ENCODE data around the gene CAMKK2.
"Not testable (repeated sequence)": the region's sequence is repeated elsewhere in the genome, so short reads cannot be mapped to it uniquely, and the experiment has no call there.

The CAMKK2 gene

GRCh38 chr12:121214855-121215745 lies 81.4 kb downstream of the CAMKK2 start:
- intact Hi-C loops (cut with DNase I) = loop anchor here (5.0 kb wide), 1 partner anchor 83 kb away; the partner anchor contains the start of gene P2RX7
- DNase-seq = no peak

GRCh38 chr12:121214166-121214777 lies 82.2 kb downstream of the CAMKK2 start:
- intact Hi-C loops (cut with DNase I) = loop anchor here (5.0 kb wide), 1 partner anchor 82 kb away; the partner anchor contains the start of gene P2RX7
- DNase-seq = no peak

- DNase-seq = no peak
- intact Hi-C loops (cut with DNase I) = loop anchor here (5.0 kb wide), 1 partner anchor 81 kb away; the partner anchor contains the start of gene P2RX7
Measured at GRCh38 chr12:121212875-121213274, 83.6 kb downstream of the CAMKK2 start.

GRCh38 chr12:121209624-121210572 lies 86.6 kb downstream of the CAMKK2 start, which contains the start of gene P2RX4:
Gene P2RX4 (plus strand): TSS chr12:121210129. CDS start chr12:121210165, 36 bp downstream.
- DNase-seq = peak; percentile 75 to 95 (median 87)
- intact Hi-C loops (cut with DNase I) = loop anchor here (5.0 kb wide), 1 partner anchor 78 kb away; the partner anchor contains the start of gene P2RX7

- DNase-seq = no peak
- intact Hi-C loops (cut with DNase I) = no loop called here
Measured at GRCh38 chr12:121209221-121209620, 87.3 kb downstream of the CAMKK2 start.

GRCh38 chr12:121208571-121208970 lies 87.9 kb downstream of the CAMKK2 start:
- intact Hi-C loops (cut with DNase I) = not testable (repeated sequence)

GRCh38 chr12:121205491-121205890 lies 91.0 kb downstream of the CAMKK2 start:
- no peak for DNase-seq
- intact Hi-C loops (cut with DNase I) = no loop called here

More at GRCh38 chr12:121208571-121208970, 87.9 kb downstream of the CAMKK2 start:
- not testable (repeated sequence) for DNase-seq

- DNase-seq = no peak
- intact Hi-C loops (cut with DNase I) = no loop called here
Measured at GRCh38 chr12:121203482-121203881, 93.0 kb downstream of the CAMKK2 start.

- intact Hi-C loops (cut with DNase I) = no loop called here
- no peak for DNase-seq
Measured at GRCh38 chr12:121202407-121203355, 93.8 kb downstream of the CAMKK2 start.

- DNase-seq; intact Hi-C loops (cut with DNase I): not testable (repeated sequence)
Measured at GRCh38 chr12:121201140-121201539, 95.4 kb downstream of the CAMKK2 start.

GRCh38 chr12:121198949-121199348 lies 97.6 kb downstream of the CAMKK2 start:
- intact Hi-C loops (cut with DNase I) = loop anchor here (10.0 kb wide), 1 partner anchor 54 kb away; no protein-coding TSS in a partner anchor

GRCh38 chr12:121196902-121197301 lies 99.6 kb downstream of the CAMKK2 start:
- DNase-seq = peak in 7 of 42 donors; percentile 16 to 41 (median 23)
- intact Hi-C loops (cut with DNase I) = loop anchor here (10.0 kb wide), 1 partner anchor 52 kb away; no protein-coding TSS in a partner anchor

More at GRCh38 chr12:121198949-121199348, 97.6 kb downstream of the CAMKK2 start:
- DNase-seq = no peak

GRCh38 chr12:121191151-121191550 lies 105.4 kb downstream of the CAMKK2 start:
- no peak for DNase-seq
- intact Hi-C loops (cut with DNase I) = loop anchor here (10.0 kb wide), 1 partner anchor 46 kb away; no protein-coding TSS in a partner anchor

GRCh38 chr12:121190523-121191031 lies 105.9 kb downstream of the CAMKK2 start:
- DNase-seq = no peak
- intact Hi-C loops (cut with DNase I) = loop anchor here (10.0 kb wide), 1 partner anchor 46 kb away; no protein-coding TSS in a partner anchor

- DNase-seq = no peak
- intact Hi-C loops (cut with DNase I) = loop anchor here (10.0 kb wide), 1 partner anchor 45 kb away; no protein-coding TSS in a partner anchor
Measured at GRCh38 chr12:121189619-121190155, 106.8 kb downstream of the CAMKK2 start.

- intact Hi-C loops (cut with DNase I) = no loop called here
Measured at GRCh38 chr12:121189131-121189530, 107.4 kb downstream of the CAMKK2 start.

GRCh38 chr12:121188227-121188626 lies 108.3 kb downstream of the CAMKK2 start:
- DNase-seq = no peak
- intact Hi-C loops (cut with DNase I) = no loop called here

More at GRCh38 chr12:121189131-121189530, 107.4 kb downstream of the CAMKK2 start:
- DNase-seq = no peak

Measured in head of caudate nucleus (tissue), 42 donors.